HEK293T (cell line): Measurements from ENCODE around the gene APOF.
"Not testable (repeated sequence)": the region's sequence is repeated elsewhere in the genome, so short reads cannot be mapped to it uniquely, and the experiment has no call there.

Experiments
- CTCF ChIA-PET: fragments of 350-600 bp; formaldehyde crosslinking; extraction: SDS; loops from one replicate; lab custom pipeline; 2021; ENCODE audit warnings: antibody characterized with exemption, inconsistent platforms; lab: Yijun Ruan, JAX
- POLR2A ChIA-PET: fragments of 350-600 bp; formaldehyde crosslinking; extraction: SDS; loops from one replicate; lab custom pipeline; 2020; ENCODE audit warnings: antibody characterized with exemption, inconsistent platforms; lab: Yijun Ruan, JAX
- DNase-seq: peaks from one replicate; pipeline ENCODE4 v3.0.0; 2012; ENCODE audit warnings: mixed read lengths; ENCODE audit errors: extremely low spot score
- ARNT ChIP-seq: fragments of 450-650 bp; IDR thresholded peaks from 2 replicates; pipeline ENCODE4 v1.6.1; 2017; ENCODE audit warnings: mild to moderate bottlenecking
- BHLHE40 ChIP-seq: fragments of 450-650 bp; IDR thresholded peaks from 2 replicates; pipeline ENCODE4 v1.6.1; 2016; ENCODE audit warnings: mild to moderate bottlenecking, moderate library complexity, borderline replicate concordance
- CTBP1 ChIP-seq: fragments of 450-650 bp; IDR thresholded peaks from 2 replicates; pipeline ENCODE4 v1.6.1; 2016; ENCODE audit warnings: borderline replicate concordance
- ELF4 ChIP-seq: fragments of 450-650 bp; IDR thresholded peaks from 2 replicates; pipeline ENCODE4 v1.6.1; 2017; ENCODE audit warnings: antibody characterized with exemption
- FOXA1 ChIP-seq: fragments of 450-650 bp; IDR thresholded peaks from 2 replicates; pipeline ENCODE4 v1.6.1; 2016; ENCODE audit warnings: mild to moderate bottlenecking
- FOXK2 ChIP-seq: fragments of 450-650 bp; IDR thresholded peaks from 2 replicates; pipeline ENCODE4 v1.6.1; 2016; ENCODE audit warnings: mild to moderate bottlenecking
- FOXM1 ChIP-seq: fragments of 450-650 bp; IDR thresholded peaks from 2 replicates; pipeline ENCODE4 v1.6.1; 2017; ENCODE audit warnings: mild to moderate bottlenecking, borderline replicate concordance
- HDGF ChIP-seq: fragments of 450-650 bp; IDR thresholded peaks from 2 replicates; pipeline ENCODE4 v1.6.1; 2017; ENCODE audit warnings: antibody characterized with exemption, borderline replicate concordance
- L3MBTL2 ChIP-seq: fragments of 450-650 bp; conservative IDR thresholded peaks from 2 replicates; pipeline ENCODE4 v1.6.1; 2016; ENCODE audit warnings: mild to moderate bottlenecking
- LEF1 ChIP-seq: fragments of 450-650 bp; IDR thresholded peaks from 2 replicates; pipeline ENCODE4 v1.6.1; 2017; ENCODE audit warnings: mild to moderate bottlenecking, borderline replicate concordance
- NFRKB ChIP-seq: fragments of 450-650 bp; IDR thresholded peaks from 2 replicates; pipeline ENCODE4 v1.6.1; 2016; ENCODE audit warnings: mild to moderate bottlenecking, moderate library complexity
- PKNOX1 ChIP-seq: fragments of 450-650 bp; IDR thresholded peaks from 2 replicates; pipeline ENCODE4 v1.6.1; 2016
- SP1 ChIP-seq: fragments of 450-650 bp; IDR thresholded peaks from 2 replicates; pipeline ENCODE4 v1.6.1; 2017
- SUZ12 ChIP-seq: fragments of 450-650 bp; IDR thresholded peaks from 2 replicates; pipeline ENCODE4 v1.6.1; 2016; ENCODE audit warnings: mild to moderate bottlenecking
- TARDBP ChIP-seq: fragments of 450-650 bp; IDR thresholded peaks from 2 replicates; pipeline ENCODE4 v1.6.1; 2016
- ZNF384 ChIP-seq: fragments of 450-650 bp; IDR thresholded peaks from 2 replicates; pipeline ENCODE4 v1.6.1; 2016

APOF gene

DNA sequence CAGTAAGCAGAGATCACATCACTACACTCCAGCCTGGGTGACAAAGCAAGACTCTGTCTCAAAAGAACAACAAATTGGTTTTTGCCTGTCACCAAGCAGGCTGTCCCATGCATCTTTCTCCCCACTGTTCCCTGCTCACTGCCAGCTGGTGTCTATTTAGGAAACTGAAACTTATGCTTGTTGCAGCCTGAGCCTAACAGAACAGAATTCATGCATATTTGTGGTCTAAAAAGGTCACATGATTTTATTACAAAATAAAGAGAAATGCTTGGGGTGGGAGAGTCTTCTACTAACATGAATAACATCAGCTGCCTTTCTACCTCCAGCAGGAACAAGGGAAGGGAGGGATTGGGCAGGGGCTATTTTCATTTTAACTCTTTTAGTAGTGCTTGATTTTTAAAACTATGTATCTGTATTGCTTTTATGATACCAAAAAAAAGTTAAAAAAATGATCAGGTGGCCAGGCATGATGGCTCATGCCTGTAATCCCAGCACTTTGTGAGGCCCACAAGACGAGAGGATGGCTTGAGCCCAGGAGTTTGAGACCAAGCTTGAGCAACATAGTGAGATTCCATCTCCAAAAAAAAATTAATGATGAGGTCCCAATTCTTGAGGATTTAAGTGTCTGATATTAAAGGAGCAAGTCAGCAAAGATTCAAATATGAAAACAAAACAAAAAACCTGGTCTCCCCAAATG is 3.7 kb downstream of the APOF start:
- TF ChIP-seq FOXK2: no peak
- TF ChIP-seq BHLHE40: no peak
- TF ChIP-seq ARNT: no peak
- no peak for TF ChIP-seq ELF4
- TF ChIP-seq ZNF384: no peak
- no peak for TF ChIP-seq CTBP1
- TF ChIP-seq TARDBP: no peak
- TF ChIP-seq HDGF: no peak
- TF ChIP-seq SP1: no peak
- TF ChIP-seq NFRKB: no peak
- no peak for TF ChIP-seq SUZ12
- TF ChIP-seq LEF1: no peak
- TF ChIP-seq FOXA1: no peak
- TF ChIP-seq PKNOX1: no peak
- no peak for TF ChIP-seq L3MBTL2
- no peak for TF ChIP-seq FOXM1
- no peak for DNase-seq
- POLR2A ChIA-PET: interaction anchor here (0.9 to 5.1 kb wide), 18 partner anchors 8 to 169 kb away, joined by 3 to 46 read pairs (median 10); partner anchors contain the start of genes CNPY2, COQ10A, PAN2 and SMARCC2
- CTCF ChIA-PET: interaction anchor here (0.9 to 1.4 kb wide), 3 partner anchors 15 to 105 kb away, joined by 3 to 6 read pairs (median 4); no protein-coding TSS in a partner anchor

GRCh38 chr12:56351325-56351724 is 11.3 kb downstream of the APOF start:
- CTCF ChIA-PET: interaction anchor here (0.6 kb wide), 1 partner anchor 39 kb away, joined by 4 read pairs; no protein-coding TSS in a partner anchor
- POLR2A ChIA-PET: interaction anchor here (1.5 to 2.6 kb wide), 2 partner anchors 9 to 18 kb away, joined by 5 to 22 read pairs; partner anchors contain the start of genes PAN2 and STAT2
- DNase-seq: no peak
- no peak for TF ChIP-seq L3MBTL2
- no peak for TF ChIP-seq ARNT
- TF ChIP-seq NFRKB: no peak
- no peak for TF ChIP-seq LEF1
- TF ChIP-seq HDGF: no peak
- no peak for TF ChIP-seq BHLHE40
- TF ChIP-seq FOXK2: no peak
- TF ChIP-seq ZNF384: no peak
- no peak for TF ChIP-seq SP1
- no peak for TF ChIP-seq SUZ12
- TF ChIP-seq FOXA1: no peak
- no peak for TF ChIP-seq FOXM1
- no peak for TF ChIP-seq ELF4
- no peak for TF ChIP-seq PKNOX1
- TF ChIP-seq CTBP1: no peak
- no peak for TF ChIP-seq TARDBP

DNA sequence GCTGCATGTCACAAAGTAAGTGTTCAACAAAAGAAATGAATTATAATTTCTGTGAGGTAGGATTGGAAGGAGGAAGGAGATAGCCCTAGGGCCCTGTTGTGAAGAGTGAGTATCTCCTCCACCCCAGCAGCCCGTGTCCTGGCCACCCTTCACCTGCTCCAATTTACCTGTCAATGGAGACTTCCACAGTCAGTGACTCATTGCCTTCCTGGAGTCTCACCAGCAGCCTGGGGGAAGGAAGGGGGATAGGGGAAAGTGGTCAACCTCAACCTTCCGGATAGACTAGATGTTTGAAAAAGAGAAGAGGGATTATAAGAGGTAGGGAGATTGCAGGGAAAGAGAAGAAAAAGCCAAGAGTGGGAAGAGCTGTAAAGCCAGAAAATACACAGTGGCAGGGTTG is 12.0 kb downstream of the APOF start:
- DNase-seq: no peak
- POLR2A ChIA-PET: interaction anchor here (1.5 to 2.6 kb wide), 2 partner anchors 9 to 17 kb away, joined by 5 to 22 read pairs; partner anchors contain the start of genes PAN2 and STAT2

GRCh38 chr12:56348776-56349175 is 13.9 kb downstream of the APOF start:
- TF ChIP-seq ELF4: no peak
- no peak for TF ChIP-seq SP1
- TF ChIP-seq SUZ12: no peak
- no peak for TF ChIP-seq FOXK2
- TF ChIP-seq ZNF384: no peak
- no peak for TF ChIP-seq ARNT
- no peak for TF ChIP-seq NFRKB
- no peak for TF ChIP-seq FOXA1
- no peak for TF ChIP-seq PKNOX1
- no peak for TF ChIP-seq HDGF
- no peak for TF ChIP-seq L3MBTL2
- TF ChIP-seq CTBP1: no peak
- no peak for TF ChIP-seq BHLHE40
- no peak for TF ChIP-seq LEF1
- TF ChIP-seq FOXM1: no peak
- DNase-seq: no peak
- POLR2A ChIA-PET: interaction anchor here (0.5 to 3.3 kb wide), 5 partner anchors 10 to 184 kb away, joined by 3 to 20 read pairs (median 3); partner anchors contain the start of genes PAN2, STAT2 and TIMELESS
- CTCF ChIA-PET: no interaction called here

More for the DNA sequence above, 12.0 kb downstream of the APOF start:
- no peak for TF ChIP-seq ARNT
- TF ChIP-seq FOXM1: no peak
- TF ChIP-seq LEF1: no peak
- TF ChIP-seq SP1: no peak
- CTCF ChIA-PET: no interaction called here

DNA sequence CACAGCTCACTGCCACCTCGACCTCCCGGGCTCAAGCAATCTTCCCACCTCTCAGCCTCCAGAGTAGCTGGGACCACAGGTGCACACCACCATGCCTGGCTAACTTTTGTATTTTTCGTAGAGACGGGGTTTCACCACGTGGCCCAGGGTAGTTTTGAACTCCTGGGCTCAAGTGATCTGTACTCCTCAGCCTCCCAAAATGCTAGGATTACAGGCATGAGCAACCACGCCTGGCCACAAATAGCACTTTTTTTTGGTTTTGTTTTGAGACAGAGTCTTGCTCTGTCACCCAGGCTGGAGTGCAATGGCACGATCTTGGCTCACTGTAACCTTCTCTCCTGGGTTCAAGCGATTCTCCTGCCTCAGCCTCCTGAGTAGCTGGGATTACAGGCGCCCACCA is 15.4 kb downstream of the APOF start:
- DNase-seq: not testable (repeated sequence)

GRCh38 chr12:56346675-56347074 is 16.0 kb downstream of the APOF start:
- ChIA-PET CTCF (interaction anchor here (1.1 to 1.5 kb wide), 2 partner anchors 9 to 118 kb away, joined by 3 to 7 read pairs; no protein-coding TSS in a partner anchor), POLR2A (interaction anchor here (0.9 to 3.3 kb wide), 2 partner anchors 12 to 31 kb away, joined by 3 to 20 read pairs; partner anchors contain the start of genes CNPY2 and STAT2)
- no peak for TF ChIP-seq FOXA1
- no peak for TF ChIP-seq FOXM1
- no peak for TF ChIP-seq ARNT
- TF ChIP-seq ELF4: no peak
- no peak for TF ChIP-seq PKNOX1
- no peak for TF ChIP-seq SP1
- TF ChIP-seq ZNF384: no peak
- TF ChIP-seq SUZ12: no peak
- no peak for TF ChIP-seq L3MBTL2
- TF ChIP-seq LEF1: no peak
- TF ChIP-seq BHLHE40: no peak
- no peak for TF ChIP-seq FOXK2
- no peak for TF ChIP-seq HDGF
- DNase-seq: no peak

More for the DNA sequence above, 15.4 kb downstream of the APOF start:
- CTCF ChIA-PET: interaction anchor here (0.6 to 1.5 kb wide), 3 partner anchors 10 to 117 kb away, joined by 3 to 7 read pairs (median 3); no protein-coding TSS in a partner anchor
- POLR2A ChIA-PET: interaction anchor here (0.9 to 3.3 kb wide), 2 partner anchors 12 to 32 kb away, joined by 3 to 20 read pairs; partner anchors contain the start of genes CNPY2 and STAT2

DNA sequence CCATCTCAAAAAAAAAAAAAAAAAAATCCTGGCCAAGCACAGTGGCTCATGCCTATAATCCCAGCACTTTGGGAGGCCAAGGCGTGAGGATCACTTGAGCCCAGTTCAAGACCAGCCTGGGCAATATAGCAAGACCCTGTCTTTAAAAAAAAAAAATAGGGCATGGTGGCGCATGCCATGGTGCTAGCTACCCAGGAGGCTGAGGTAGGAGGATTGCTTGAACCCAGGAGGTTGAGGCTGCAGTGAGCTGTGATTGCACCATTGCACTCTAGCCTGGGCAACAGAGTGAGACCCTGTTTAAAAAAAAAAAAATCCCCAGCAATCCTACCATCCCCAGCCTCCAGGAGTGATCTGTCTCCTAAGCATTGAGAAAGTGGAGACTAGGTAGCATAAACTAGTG is 20.4 kb downstream of the APOF start:
- CTCF ChIA-PET, DNase-seq: not testable (repeated sequence)
- POLR2A ChIA-PET: interaction anchor here (1.7 kb wide), 1 partner anchor 17 kb away, joined by 11 read pairs; the partner anchor contains the start of gene STAT2
